ENCODE measurements around the gene CNTD1.
"Not testable (repeated sequence)": the region's sequence is repeated elsewhere in the genome, so short reads cannot be mapped to it uniquely, and the experiment has no call there.

Gene CNTD1

GRCh38 chr17:42853004-42853403 lies 54.3 kb downstream of the CNTD1 start:
- no peak for DNase-seq
- no peaks in the 10 kb centered on the region for H3K27me3 ChIP-seq (replicated peaks; ENCODE audit: control insufficient read depth, insufficient read depth, low read length, poor library complexity, severe bottlenecking)
- H3K27ac ChIP-seq (ENCODE audit: insufficient read depth, low read length, poor library complexity, severe bottlenecking), result no peak overlapping the region
- H3K9me3 ChIP-seq (ENCODE audit: control insufficient read depth, low read length), result no peaks in the 10 kb centered on the region
- no peak overlapping the region for H3K4me3 ChIP-seq (ENCODE audit: insufficient read depth, low read depth, low read length, poor library complexity, severe bottlenecking)
- no peaks in the 10 kb centered on the region for H3K4me1 ChIP-seq (ENCODE audit: control insufficient read depth, insufficient read depth, low read length, poor library complexity, severe bottlenecking)
- H3K36me3 ChIP-seq (ENCODE audit: control insufficient read depth, insufficient read depth, low read length), result no peaks in the 10 kb centered on the region

DNA sequence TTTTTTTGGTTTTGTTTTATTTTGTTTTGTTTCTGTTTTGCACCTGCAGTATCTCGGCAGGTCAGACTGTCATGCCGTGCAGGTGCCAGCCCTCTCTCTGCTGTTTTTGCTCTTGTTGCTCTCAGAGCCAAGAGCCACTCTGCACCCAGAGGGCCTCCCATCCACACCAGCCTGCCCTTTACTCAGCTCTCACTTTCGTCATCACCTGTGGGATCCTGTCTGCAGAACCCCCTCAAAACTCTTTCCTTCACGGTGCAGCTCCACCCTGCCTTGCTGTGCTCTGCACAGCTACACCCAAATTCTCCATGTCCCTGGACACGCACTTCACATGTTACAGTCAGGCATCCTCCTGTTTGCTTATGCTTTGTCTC lies 54.9 kb downstream of the CNTD1 start:
- H3K4me1 ChIP-seq (ENCODE audit: control insufficient read depth, insufficient read depth, low read length, poor library complexity, severe bottlenecking), result no peaks in the 10 kb centered on the region
- H3K9me3 ChIP-seq (ENCODE audit: control insufficient read depth, low read length), result no peaks in the 10 kb centered on the region
- no peaks in the 10 kb centered on the region for H3K36me3 ChIP-seq (ENCODE audit: control insufficient read depth, insufficient read depth, low read length)
- no peak overlapping the region for H3K4me3 ChIP-seq (ENCODE audit: insufficient read depth, low read depth, low read length, poor library complexity, severe bottlenecking)
- no peak overlapping the region for H3K27ac ChIP-seq (ENCODE audit: insufficient read depth, low read length, poor library complexity, severe bottlenecking)
- DNase-seq, result no peak
- no peaks in the 10 kb centered on the region for H3K27me3 ChIP-seq (replicated peaks; ENCODE audit: control insufficient read depth, insufficient read depth, low read length, poor library complexity, severe bottlenecking)

DNA sequence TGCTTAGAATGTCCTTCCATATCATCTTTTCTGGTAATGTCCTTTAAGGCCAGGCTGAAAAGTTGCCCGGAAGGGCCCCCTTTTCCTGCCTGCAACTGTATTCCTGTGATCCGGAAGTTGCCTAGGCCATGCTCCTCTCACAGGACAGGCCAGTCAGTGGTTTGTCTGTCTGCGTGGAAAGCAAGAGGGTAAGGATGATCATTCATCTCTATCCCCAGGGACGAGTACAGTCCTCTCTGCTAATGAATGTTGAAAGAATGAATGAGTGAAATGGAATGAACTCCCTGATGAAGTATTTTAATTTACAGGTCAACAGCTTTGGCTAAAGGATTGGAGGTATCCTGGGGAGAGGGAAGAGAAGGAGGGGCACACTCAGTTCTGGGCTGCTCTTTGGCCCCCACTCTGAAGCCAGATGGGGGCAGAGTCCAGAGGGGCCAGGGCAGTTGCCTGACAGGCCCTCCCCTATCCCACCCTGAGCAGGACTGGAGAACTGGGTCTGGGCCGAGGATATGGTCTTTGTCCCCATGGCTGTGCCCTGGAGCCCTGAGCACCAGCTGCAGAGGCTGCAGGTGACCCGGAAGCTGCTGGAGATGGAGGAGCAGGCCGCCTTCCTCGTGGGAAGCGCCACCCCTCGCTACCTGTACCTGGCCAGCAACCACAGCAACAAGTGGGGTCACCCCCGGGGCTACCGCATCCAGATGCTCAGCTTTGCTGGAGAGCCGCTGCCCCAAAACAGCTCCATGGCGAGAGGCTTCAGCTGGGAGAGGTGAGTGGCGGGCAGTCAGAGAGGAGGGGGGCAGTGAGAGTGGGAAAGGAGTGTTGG lies 55.5 kb downstream of the CNTD1 start:
- DNase-seq, result no peak
- Histone ChIP-seq H3K4me1 (ENCODE audit: control insufficient read depth, insufficient read depth, low read length, poor library complexity, severe bottlenecking) (no peaks in the 10 kb centered on the region), H3K36me3 (ENCODE audit: control insufficient read depth, insufficient read depth, low read length) (no peaks in the 10 kb centered on the region), H3K4me3 (ENCODE audit: insufficient read depth, low read depth, low read length, poor library complexity, severe bottlenecking) (no peak overlapping the region), H3K9me3 (ENCODE audit: control insufficient read depth, low read length) (no peaks in the 10 kb centered on the region), H3K27me3 (replicated peaks; ENCODE audit: control insufficient read depth, insufficient read depth, low read length, poor library complexity, severe bottlenecking) (no peaks in the 10 kb centered on the region), H3K27ac (ENCODE audit: insufficient read depth, low read length, poor library complexity, severe bottlenecking) (no peak overlapping the region)

GRCh38 chr17:42855048-42855596 lies 56.5 kb downstream of the CNTD1 start:
- no peaks in the 10 kb centered on the region for H3K36me3 ChIP-seq (ENCODE audit: control insufficient read depth, insufficient read depth, low read length)
- no peak overlapping the region for H3K27ac ChIP-seq (ENCODE audit: insufficient read depth, low read length, poor library complexity, severe bottlenecking)
- H3K4me3 ChIP-seq (ENCODE audit: insufficient read depth, low read depth, low read length, poor library complexity, severe bottlenecking), result no peak overlapping the region
- no peak for DNase-seq
- H3K9me3 ChIP-seq (ENCODE audit: control insufficient read depth, low read length), result no peaks in the 10 kb centered on the region
- no peaks in the 10 kb centered on the region for H3K27me3 ChIP-seq (replicated peaks; ENCODE audit: control insufficient read depth, insufficient read depth, low read length, poor library complexity, severe bottlenecking)
- no peaks in the 10 kb centered on the region for H3K4me1 ChIP-seq (ENCODE audit: control insufficient read depth, insufficient read depth, low read length, poor library complexity, severe bottlenecking)

GRCh38 chr17:42856093-42856492 lies 57.4 kb downstream of the CNTD1 start:
- not testable (repeated sequence) for H3K4me1 ChIP-seq (ENCODE audit: control insufficient read depth, insufficient read depth, low read length, poor library complexity, severe bottlenecking); H3K36me3 ChIP-seq (ENCODE audit: control insufficient read depth, insufficient read depth, low read length); DNase-seq; H3K27ac ChIP-seq (ENCODE audit: insufficient read depth, low read length, poor library complexity, severe bottlenecking); H3K4me3 ChIP-seq (ENCODE audit: insufficient read depth, low read depth, low read length, poor library complexity, severe bottlenecking); H3K9me3 ChIP-seq (ENCODE audit: control insufficient read depth, low read length); H3K27me3 ChIP-seq (replicated peaks; ENCODE audit: control insufficient read depth, insufficient read depth, low read length, poor library complexity, severe bottlenecking)

- not testable (repeated sequence) for H3K4me1 ChIP-seq (ENCODE audit: control insufficient read depth, insufficient read depth, low read length, poor library complexity, severe bottlenecking); H3K36me3 ChIP-seq (ENCODE audit: control insufficient read depth, insufficient read depth, low read length); H3K27me3 ChIP-seq (replicated peaks; ENCODE audit: control insufficient read depth, insufficient read depth, low read length, poor library complexity, severe bottlenecking); H3K9me3 ChIP-seq (ENCODE audit: control insufficient read depth, low read length); H3K27ac ChIP-seq (ENCODE audit: insufficient read depth, low read length, poor library complexity, severe bottlenecking); H3K4me3 ChIP-seq (ENCODE audit: insufficient read depth, low read depth, low read length, poor library complexity, severe bottlenecking); DNase-seq
Observed at GRCh38 chr17:42856516-42856915, 57.9 kb downstream of the CNTD1 start.

DNA sequence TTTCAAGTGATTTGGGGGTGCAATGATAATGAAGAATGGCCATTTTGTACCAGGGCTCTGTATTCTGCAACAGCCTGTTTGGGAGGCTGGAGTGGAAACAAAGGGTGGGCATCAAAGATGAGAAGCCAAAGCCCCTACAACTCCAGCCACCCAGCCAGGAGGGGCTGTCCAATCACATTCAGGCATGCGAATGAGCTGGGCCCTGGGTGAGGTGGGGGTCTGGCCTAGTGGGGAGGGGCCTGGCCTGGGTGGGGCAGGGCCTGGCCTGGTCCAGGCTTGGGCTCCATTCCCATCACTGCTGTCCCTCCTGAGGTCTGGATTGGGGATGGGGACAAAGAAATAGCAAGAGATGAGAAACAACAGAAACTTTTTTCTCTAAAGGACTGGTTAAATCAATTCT lies 58.7 kb downstream of the CNTD1 start:
- Histone ChIP-seq H3K9me3 (ENCODE audit: control insufficient read depth, low read length) (no peaks in the 10 kb centered on the region), H3K4me1 (ENCODE audit: control insufficient read depth, insufficient read depth, low read length, poor library complexity, severe bottlenecking) (no peaks in the 10 kb centered on the region), H3K4me3 (ENCODE audit: insufficient read depth, low read depth, low read length, poor library complexity, severe bottlenecking) (no peak overlapping the region), H3K36me3 (ENCODE audit: control insufficient read depth, insufficient read depth, low read length) (no peaks in the 10 kb centered on the region), H3K27me3 (replicated peaks; ENCODE audit: control insufficient read depth, insufficient read depth, low read length, poor library complexity, severe bottlenecking) (no peaks in the 10 kb centered on the region), H3K27ac (ENCODE audit: insufficient read depth, low read length, poor library complexity, severe bottlenecking) (no peak overlapping the region)
- DNase-seq, result no peak

Data from effector memory CD4-positive, alpha-beta T cell (primary cell).